Neural progenitor cell (in vitro differentiated cells): ENCODE results near the gene L3MBTL1. TPM values are rescaled to one million over a fixed set of nuclear protein-coding genes. Genes with fewer than 3 reads are reported as not detected.

ENCODE experiments used
- DNase-seq: peaks from one replicate; pipeline ENCODE4 v3.0.0-alpha.2; 2016; ENCODE audit warnings: low spot score
- H2AFZ ChIP-seq: fragments of 200-600 bp; sonication (generic); replicated peaks from 2 replicates; pipeline ENCODE4 v1.6.1; 2016; ENCODE audit warnings: antibody characterized with exemption
- H3F3A ChIP-seq: fragments of 200-600 bp; sonication (generic); 2 replicates; pipeline ENCODE4 v1.6.1; 2016; ENCODE audit warnings: antibody characterized with exemption, low read depth
- H3K27ac ChIP-seq: fragments of 200-600 bp; sonication (generic); 2 replicates; pipeline ENCODE4 v1.5.1; 2016; ENCODE audit warnings: mild to moderate bottlenecking
- H3K27me3 ChIP-seq: fragments of 200-600 bp; sonication (generic); 2 replicates; pipeline ENCODE4 v1.6.1; 2016; ENCODE audit warnings: mild to moderate bottlenecking, moderate library complexity
- H3K36me3 ChIP-seq: fragments of 200-600 bp; sonication (generic); 2 replicates; pipeline ENCODE4 v1.5.1; 2016
- H3K4me1 ChIP-seq: fragments of 200-600 bp; sonication (generic); 2 replicates; pipeline ENCODE4 v1.6.1; 2016; ENCODE audit warnings: mixed run types
- H3K4me2 ChIP-seq: fragments of 200-600 bp; sonication (generic); 2 replicates; pipeline ENCODE4 v1.6.1; 2016
- H3K4me3 ChIP-seq: fragments of 200-600 bp; sonication (generic); 2 replicates; pipeline ENCODE4 v1.5.1; 2016
- H3K79me2 ChIP-seq: fragments of 200-600 bp; sonication (generic); 2 replicates; pipeline ENCODE4 v1.6.1; 2016; ENCODE audit warnings: low read depth
- H3K9ac ChIP-seq: fragments of 200-600 bp; sonication (generic); 2 replicates; pipeline ENCODE4 v1.6.1; 2016
- H3K9me3 ChIP-seq: fragments of 200-600 bp; sonication (generic); 2 replicates; pipeline ENCODE4 v1.5.1; 2016; ENCODE audit warnings: low read depth
- H4K20me1 ChIP-seq: fragments of 200-600 bp; sonication (generic); 2 replicates; pipeline ENCODE4 v1.6.1; 2016; ENCODE audit warnings: low read depth
- H3K27ac Mint-ChIP-seq: 3 replicates; pipeline ENCODE4 v1.8.0; 2021; ENCODE audit warnings: mixed read lengths
- H3K27me3 Mint-ChIP-seq: 2 replicates; pipeline ENCODE4 v1.8.0; 2022; ENCODE audit warnings: low read depth, mild to moderate bottlenecking, inconsistent platforms, moderate library complexity, mixed read lengths; ENCODE audit not compliant: insufficient read depth
- H3K36me3 Mint-ChIP-seq: 3 replicates; pipeline ENCODE4 v1.8.0; 2021; ENCODE audit warnings: mixed read lengths
- H3K4me1 Mint-ChIP-seq: 3 replicates; pipeline ENCODE4 v1.8.0; 2021; ENCODE audit warnings: mixed read lengths
- H3K4me3 Mint-ChIP-seq: 3 replicates; pipeline ENCODE4 v1.8.0; 2021; ENCODE audit warnings: mild to moderate bottlenecking, moderate library complexity, mixed read lengths
- H3K9me3 Mint-ChIP-seq: 3 replicates; pipeline ENCODE4 v1.8.0; 2020; ENCODE audit warnings: mixed read lengths
- CTCF ChIP-seq: fragments of 200-600 bp; sonication (generic); IDR thresholded peaks from 2 replicates; pipeline ENCODE4 v1.5.1; 2017; ENCODE audit warnings: antibody characterized with exemption, mild to moderate bottlenecking
- EZH2 ChIP-seq: fragments of 200-600 bp; sonication (generic); IDR thresholded peaks from 2 replicates; pipeline ENCODE4 v1.6.1; 2017; ENCODE audit warnings: antibody characterized with exemption, mild to moderate bottlenecking, moderate library complexity
- EZH2phosphoT487 ChIP-seq: fragments of 200-600 bp; sonication (generic); IDR thresholded peaks from 2 replicates; pipeline ENCODE4 v1.6.1; 2017; ENCODE audit warnings: antibody characterized with exemption
- total RNA-seq: library from RNA; depleted of rRNA; stranded (reverse); fragments of >200 nt; gene quantifications from 2 replicates; pipeline ENCODE4 v1.2.3, GENCODE V29; 2015; ENCODE audit warnings: low replicate concordance

The L3MBTL1 gene
- total RNA-seq, 1 donor from 2014 or later: 27.6 TPM

GRCh38 chr20:43544501-43544900 is 37.0 kb downstream of the L3MBTL1 start:
- H3K27ac Mint-ChIP-seq: no peak overlapping the region
- peaks cover 8% of the 10 kb centered on the region for H3K9me3 Mint-ChIP-seq
- Histone ChIP-seq H3K9me3 (no peaks in the 10 kb centered on the region), H3K27me3 (no peaks in the 10 kb centered on the region), H3K4me2 (no peak overlapping the region), H3F3A (no peaks in the 10 kb centered on the region), H3K79me2 (no peaks in the 10 kb centered on the region), H3K9ac (no peak overlapping the region), H3K4me1 (no peaks in the 10 kb centered on the region), H2AFZ (no peak overlapping the region), H3K27ac (no peak overlapping the region), H4K20me1 (no peaks in the 10 kb centered on the region), H3K36me3 (no peaks in the 10 kb centered on the region), H3K4me3 (no peak overlapping the region)
- peaks cover 17% of the 10 kb centered on the region for H3K36me3 Mint-ChIP-seq
- no peak for DNase-seq
- H3K27me3 Mint-ChIP-seq: peaks cover 2% of the 10 kb centered on the region
- TF ChIP-seq CTCF: no peak
- no peak for TF ChIP-seq EZH2phosphoT487
- no peak for TF ChIP-seq EZH2
- H3K4me1 Mint-ChIP-seq: no peaks in the 10 kb centered on the region
- no peak overlapping the region for H3K4me3 Mint-ChIP-seq

- H3K9ac ChIP-seq: no peak overlapping the region
- H3K4me1 ChIP-seq: no peaks in the 10 kb centered on the region
- H3K36me3 Mint-ChIP-seq: peaks cover 17% of the 10 kb centered on the region
- peaks cover 2% of the 10 kb centered on the region for H3K27me3 Mint-ChIP-seq
- H3K4me1 Mint-ChIP-seq: no peaks in the 10 kb centered on the region
- H3K27me3 ChIP-seq: no peaks in the 10 kb centered on the region
- H3K27ac ChIP-seq: no peak overlapping the region
- no peaks in the 10 kb centered on the region for H3K79me2 ChIP-seq
- peaks cover 8% of the 10 kb centered on the region for H3K9me3 Mint-ChIP-seq
- TF ChIP-seq EZH2 (no peak), CTCF (no peak)
- H3F3A ChIP-seq: no peaks in the 10 kb centered on the region
- no peak overlapping the region for H3K4me3 ChIP-seq
- no peak overlapping the region for H3K27ac Mint-ChIP-seq
- no peak overlapping the region for H2AFZ ChIP-seq
- H3K9me3 ChIP-seq: no peaks in the 10 kb centered on the region
- no peak for DNase-seq
- no peak overlapping the region for H3K4me2 ChIP-seq
- H3K4me3 Mint-ChIP-seq: no peak overlapping the region
- no peaks in the 10 kb centered on the region for H4K20me1 ChIP-seq
- no peaks in the 10 kb centered on the region for H3K36me3 ChIP-seq
Observed at GRCh38 chr20:43545837-43546578, 38.5 kb downstream of the L3MBTL1 start.

GRCh38 chr20:43548273-43548880 is 40.9 kb downstream of the L3MBTL1 start:
- no peak overlapping the region for H2AFZ ChIP-seq
- no peaks in the 10 kb centered on the region for H4K20me1 ChIP-seq
- H3K4me3 ChIP-seq: no peak overlapping the region
- Mint-ChIP-seq H3K27me3 (peaks cover 4% of the 10 kb centered on the region), H3K4me3 (peak overlapping the region; percentile 10), H3K4me1 (no peaks in the 10 kb centered on the region), H3K27ac (no peak overlapping the region), H3K36me3 (peaks cover 16% of the 10 kb centered on the region), H3K9me3 (peaks cover 8% of the 10 kb centered on the region)
- H3K4me2 ChIP-seq: no peak overlapping the region
- H3K4me1 ChIP-seq: no peaks in the 10 kb centered on the region
- no peaks in the 10 kb centered on the region for H3K79me2 ChIP-seq
- no peaks in the 10 kb centered on the region for H3K36me3 ChIP-seq
- no peak overlapping the region for H3K9ac ChIP-seq
- no peaks in the 10 kb centered on the region for H3F3A ChIP-seq
- H3K27me3 ChIP-seq: no peaks in the 10 kb centered on the region
- DNase-seq: no peak
- H3K9me3 ChIP-seq: no peaks in the 10 kb centered on the region
- H3K27ac ChIP-seq: no peak overlapping the region
- no peak for TF ChIP-seq EZH2
- no peak for TF ChIP-seq CTCF
- TF ChIP-seq EZH2phosphoT487: no peak
